Body of pancreas (tissue), 4 donors: ENCODE results near the gene PSMB4. TPM values are rescaled to one million over a fixed set of nuclear protein-coding genes. Genes with fewer than 3 reads are reported as not detected.
A peak's percentile ranks its signal among the peaks of the same experiment; 100 is the strongest.

Source experiments
- ATAC-seq: fragments of 150-250 bp; one replicate; pipeline ENCODE4 v1.9.1; 2016
- DNase-seq, 4 donors: peaks; one replicate each; pipeline ENCODE4 v3.0.0-alpha.2; 2019
- H3K27ac ChIP-seq, 4 donors: fragments of 200-600 bp; sonication (generic); 1 replicate in 3 of 4; 2 replicates in 1 of 4; pipeline versions ENCODE4 v1.5.1 to v1.6.1; 2016 to 2019; ENCODE audit warnings: mild to moderate bottlenecking in 1 of 4, mixed read lengths in 1 of 4, moderate library complexity in 1 of 4
- H3K27me3 ChIP-seq, 2 donors: fragments of 200-600 bp; sonication (generic); one replicate each; pipeline ENCODE4 v1.6.0; 2016; ENCODE audit warnings: mild to moderate bottlenecking in 1 of 2
- H3K36me3 ChIP-seq, 2 donors: fragments of 200-600 bp; sonication (generic); replicated peaks in 1 of 2; 2 replicates each; pipeline ENCODE4 v1.5.1; 2016; ENCODE audit warnings: low read depth in 2 of 2; ENCODE audit not compliant: insufficient read depth in 1 of 2
- H3K4me1 ChIP-seq: fragments of 200-600 bp; sonication (generic); one replicate; pipeline ENCODE4 v1.6.0; 2016
- H3K4me3 ChIP-seq, 2 donors: fragments of 200-600 bp; sonication (generic); 1 replicate in 1 of 2; 2 replicates in 1 of 2; pipeline ENCODE4 v1.5.1; 2016 to 2019
- H3K9me3 ChIP-seq, 3 donors: fragments of 200-600 bp; sonication (generic); 1 replicate in 2 of 3; 2 replicates in 1 of 3; pipeline ENCODE4 v1.5.1; 2016
- CTCF ChIP-seq, 7 experiments: fragments of 450-650 bp in 4 of 7; fragments of 200-600 bp in 3 of 7; sonication (generic) in 3 of 7; IDR thresholded peaks; one replicate each; pipeline ENCODE4 v1.5.1; 2016 to 2019; ENCODE audit warnings: antibody characterized with exemption in 7 of 7
- POLR2A ChIP-seq, 3 donors: fragments of 450-650 bp; IDR thresholded peaks; one replicate each; pipeline ENCODE4 v1.6.1; 2016; ENCODE audit warnings: antibody characterized with exemption in 3 of 3, mild to moderate bottlenecking in 2 of 3
- WGBS, 2 donors: methylation state at CpG; one replicate each; pipeline ENCODE4 v1.1.5; 2017; 5-methylcytosine and 5-hydroxymethylcytosine counted together
- intact Hi-C: fragments of 100-400 bp; cut with DNase I; formaldehyde crosslinking; loops from one replicate; pipeline ENCODE4 v1.15.1; 2023
- small RNA-seq: library from RNA; depleted of rRNA; stranded (forward); fragments of <200 nt; gene quantifications from one replicate; pipeline ENCODE3, GENCODE V24; 2016
- total RNA-seq, 2 donors: library from RNA; depleted of rRNA; stranded (reverse); fragments of >200 nt; gene quantifications; one replicate each; pipeline ENCODE4 v1.1.0, GENCODE V29; 2016

The PSMB4 gene
- total RNA-seq, 2 donors from 2014 or later, result 109 to 126 TPM

DNA sequence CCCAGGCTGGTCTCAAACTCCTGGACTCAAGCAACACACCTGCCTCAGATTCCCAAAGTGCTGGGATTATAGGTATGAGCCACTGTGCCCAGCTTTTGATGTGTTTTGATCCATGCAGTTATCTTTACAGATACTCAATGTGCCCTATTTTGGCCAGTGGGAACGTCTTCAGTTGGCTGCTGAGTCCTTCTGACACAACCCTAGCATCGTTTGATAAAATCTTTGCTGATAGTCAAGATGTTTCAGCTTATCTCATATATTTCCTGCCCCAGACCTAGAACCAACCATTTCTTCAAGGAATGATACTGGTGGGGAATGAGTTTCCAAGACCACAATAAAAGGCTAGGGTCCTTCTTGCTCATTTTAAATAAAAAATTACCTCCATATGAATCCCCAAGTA is 48.3 kb downstream of the PSMB4 start:
- Histone ChIP-seq H3K27me3 (no peaks in the 10 kb centered on the region), H3K36me3 (no peaks in the 10 kb centered on the region), H3K27ac (no peak overlapping the region), H3K4me3 (no peak overlapping the region), H3K4me1 (peaks cover 5% of the 10 kb centered on the region), H3K9me3 (no peaks in the 10 kb centered on the region)
- DNase-seq (no peak), ATAC-seq (no peak)
- WGBS, 2 donors, result 49 to 55% methylated on average over 2 of the region's 2 CpGs
- intact Hi-C loops, result loop anchor here (10.0 kb wide), 1 partner anchor 287 kb away; no protein-coding TSS in a partner anchor
- TF ChIP-seq POLR2A (IDR thresholded peaks at IDR 0.05) (no peak), CTCF (IDR thresholded peaks at IDR 0.05) (no peak)

Small RNA genes within 50 kb of the gene (small RNA-seq; reads per million reads assigned to genes)
- 3.4 reads per million, percentile 81 among the genes with 10 or more reads in this experiment for gene RNY4P25

Other genes starting within 250 kb of the PSMB4 start
- gene TNFAIP8L2, start 242.9 kb upstream of the PSMB4 start, total RNA-seq, result 1 to 10 TPM in 1 of 2 donors, under 1 TPM in 1; 0.99 to 1.6 TPM
- gene LYSMD1, start 233.7 kb upstream of the PSMB4 start, total RNA-seq, result 1 to 10 TPM; 6.7 to 9.6 TPM
- 10 to 100 TPM; 16.2 to 28.0 TPM for gene SCNM1, start 233.4 kb upstream of the PSMB4 start, total RNA-seq
- gene TMOD4, start 223.6 kb upstream of the PSMB4 start, total RNA-seq, result 1 to 10 TPM in 1 of 2 donors, not detected in 1; 3.0 TPM
- 10 to 100 TPM in 1 of 2 donors, 1 to 10 TPM in 1; 6.9 to 19.2 TPM for gene VPS72, start 209.4 kb upstream of the PSMB4 start, total RNA-seq
- 10 to 100 TPM; 19.5 to 51.4 TPM for gene PIP5K1A, start 201.0 kb upstream of the PSMB4 start, total RNA-seq
- gene PSMD4, start 144.8 kb upstream of the PSMB4 start, total RNA-seq, result 10 to 100 TPM; 70.2 to 73.4 TPM
- gene ZNF687, start 117.3 kb upstream of the PSMB4 start, total RNA-seq, result 10 to 100 TPM; 15.0 to 24.4 TPM
- 10 to 100 TPM; 39.6 to 40.2 TPM for gene PI4KB, start 72.2 kb upstream of the PSMB4 start, total RNA-seq
- 10 to 100 TPM in 1 of 2 donors, 1 to 10 TPM in 1; 8.3 to 14.5 TPM for gene RFX5, start 52.3 kb upstream of the PSMB4 start, total RNA-seq
- 100 to 1,000 TPM in 1 of 2 donors, 10 to 100 TPM in 1; 52.1 to 106 TPM for gene SELENBP1, start 26.9 kb upstream of the PSMB4 start, total RNA-seq
- 10 to 100 TPM; 29.8 to 76.8 TPM for gene POGZ, start 59.9 kb downstream of the PSMB4 start, total RNA-seq
- 10 to 100 TPM; 31.0 to 42.8 TPM for gene CGN, start 111.8 kb downstream of the PSMB4 start, total RNA-seq
- 10 to 100 TPM; 10.9 to 17.1 TPM for gene TUFT1, start 140.7 kb downstream of the PSMB4 start, total RNA-seq
- gene SNX27, start 212.5 kb downstream of the PSMB4 start, total RNA-seq, result 10 to 100 TPM; 22.3 to 25.7 TPM